Neural progenitor cell (in vitro differentiated cells): Measurements from ENCODE around the gene OR8U1. TPM values are rescaled to one million over a fixed set of nuclear protein-coding genes. Genes with fewer than 3 reads are reported as not detected.

Experiments used
- DNase-seq: peaks from one replicate; pipeline ENCODE4 v3.0.0-alpha.2; 2016; ENCODE audit warnings: low spot score
- H2AFZ ChIP-seq: fragments of 200-600 bp; sonication (generic); replicated peaks from 2 replicates; pipeline ENCODE4 v1.6.1; 2016; ENCODE audit warnings: antibody characterized with exemption
- H3F3A ChIP-seq: fragments of 200-600 bp; sonication (generic); 2 replicates; pipeline ENCODE4 v1.6.1; 2016; ENCODE audit warnings: antibody characterized with exemption, low read depth
- H3K27ac ChIP-seq: fragments of 200-600 bp; sonication (generic); 2 replicates; pipeline ENCODE4 v1.5.1; 2016; ENCODE audit warnings: mild to moderate bottlenecking
- H3K27me3 ChIP-seq: fragments of 200-600 bp; sonication (generic); 2 replicates; pipeline ENCODE4 v1.6.1; 2016; ENCODE audit warnings: mild to moderate bottlenecking, moderate library complexity
- H3K36me3 ChIP-seq: fragments of 200-600 bp; sonication (generic); 2 replicates; pipeline ENCODE4 v1.5.1; 2016
- H3K4me1 ChIP-seq: fragments of 200-600 bp; sonication (generic); 2 replicates; pipeline ENCODE4 v1.6.1; 2016; ENCODE audit warnings: mixed run types
- H3K4me2 ChIP-seq: fragments of 200-600 bp; sonication (generic); 2 replicates; pipeline ENCODE4 v1.6.1; 2016
- H3K4me3 ChIP-seq: fragments of 200-600 bp; sonication (generic); 2 replicates; pipeline ENCODE4 v1.5.1; 2016
- H3K79me2 ChIP-seq: fragments of 200-600 bp; sonication (generic); 2 replicates; pipeline ENCODE4 v1.6.1; 2016; ENCODE audit warnings: low read depth
- H3K9ac ChIP-seq: fragments of 200-600 bp; sonication (generic); 2 replicates; pipeline ENCODE4 v1.6.1; 2016
- H3K9me3 ChIP-seq: fragments of 200-600 bp; sonication (generic); 2 replicates; pipeline ENCODE4 v1.5.1; 2016; ENCODE audit warnings: low read depth
- H4K20me1 ChIP-seq: fragments of 200-600 bp; sonication (generic); 2 replicates; pipeline ENCODE4 v1.6.1; 2016; ENCODE audit warnings: low read depth
- H3K27ac Mint-ChIP-seq: 3 replicates; pipeline ENCODE4 v1.8.0; 2021; ENCODE audit warnings: mixed read lengths
- H3K27me3 Mint-ChIP-seq: 2 replicates; pipeline ENCODE4 v1.8.0; 2022; ENCODE audit warnings: low read depth, mild to moderate bottlenecking, inconsistent platforms, moderate library complexity, mixed read lengths; ENCODE audit not compliant: insufficient read depth
- H3K36me3 Mint-ChIP-seq: 3 replicates; pipeline ENCODE4 v1.8.0; 2021; ENCODE audit warnings: mixed read lengths
- H3K4me1 Mint-ChIP-seq: 3 replicates; pipeline ENCODE4 v1.8.0; 2021; ENCODE audit warnings: mixed read lengths
- H3K4me3 Mint-ChIP-seq: 3 replicates; pipeline ENCODE4 v1.8.0; 2021; ENCODE audit warnings: mild to moderate bottlenecking, moderate library complexity, mixed read lengths
- H3K9me3 Mint-ChIP-seq: 3 replicates; pipeline ENCODE4 v1.8.0; 2020; ENCODE audit warnings: mixed read lengths
- CTCF ChIP-seq: fragments of 200-600 bp; sonication (generic); IDR thresholded peaks from 2 replicates; pipeline ENCODE4 v1.5.1; 2017; ENCODE audit warnings: antibody characterized with exemption, mild to moderate bottlenecking
- EZH2 ChIP-seq: fragments of 200-600 bp; sonication (generic); IDR thresholded peaks from 2 replicates; pipeline ENCODE4 v1.6.1; 2017; ENCODE audit warnings: antibody characterized with exemption, mild to moderate bottlenecking, moderate library complexity
- EZH2phosphoT487 ChIP-seq: fragments of 200-600 bp; sonication (generic); IDR thresholded peaks from 2 replicates; pipeline ENCODE4 v1.6.1; 2017; ENCODE audit warnings: antibody characterized with exemption
- total RNA-seq: library from RNA; depleted of rRNA; stranded (reverse); fragments of >200 nt; gene quantifications from 2 replicates; pipeline ENCODE4 v1.2.3, GENCODE V29; 2015; ENCODE audit warnings: low replicate concordance

OR8U1 gene
- not detected in 2 replicates for total RNA-seq

- peak within 1 kb of the TSS; percentile 32 for H2AFZ ChIP-seq
Measured at GRCh38 chr11:56375324-56375723, at the start of gene OR8U1. Gene OR8U1 (plus strand): TSS chr11:56375624. CDS start chr11:56375624, 0 bp downstream.

GRCh38 chr11:56331861-56332491, 43.4 kb upstream of the OR8U1 start:
- Histone ChIP-seq H3K4me2 (no peak overlapping the region), H4K20me1 (no peaks in the 10 kb centered on the region), H3K36me3 (no peaks in the 10 kb centered on the region), H3K27ac (no peak overlapping the region), H3K9me3 (no peaks in the 10 kb centered on the region), H3K9ac (no peak overlapping the region), H3K27me3 (no peaks in the 10 kb centered on the region), H3K79me2 (no peaks in the 10 kb centered on the region), H2AFZ (no peak overlapping the region), H3F3A (no peaks in the 10 kb centered on the region), H3K4me3 (no peak overlapping the region), H3K4me1 (no peaks in the 10 kb centered on the region)
- Mint-ChIP-seq H3K36me3 (no peaks in the 10 kb centered on the region), H3K4me1 (no peaks in the 10 kb centered on the region), H3K9me3 (no peaks in the 10 kb centered on the region), H3K27me3 (no peaks in the 10 kb centered on the region), H3K4me3 (no peak overlapping the region), H3K27ac (no peak overlapping the region)
- DNase-seq: no peak
- TF ChIP-seq EZH2phosphoT487 (no peak), CTCF (no peak)

More at GRCh38 chr11:56375324-56375723, at the start of gene OR8U1:
- H3K79me2 ChIP-seq: no peaks in the 10 kb centered on the region
- no peaks in the 10 kb centered on the region for H3K9me3 ChIP-seq
- H3K36me3 Mint-ChIP-seq: no peaks in the 10 kb centered on the region
- H4K20me1 ChIP-seq: no peaks in the 10 kb centered on the region
- H3K4me3 Mint-ChIP-seq: no peak within 1 kb of the TSS
- no peak within 1 kb of the TSS for H3K4me2 ChIP-seq
- no peaks in the 10 kb centered on the region for H3K27me3 ChIP-seq
- H3K36me3 ChIP-seq: no peaks in the 10 kb centered on the region
- no peaks in the 10 kb centered on the region for H3K4me1 Mint-ChIP-seq
- no peak for TF ChIP-seq CTCF
- no peak for TF ChIP-seq EZH2phosphoT487
- TF ChIP-seq EZH2: no peak
- no peaks in the 10 kb centered on the region for H3K27me3 Mint-ChIP-seq
- no peaks in the 10 kb centered on the region for H3F3A ChIP-seq
- H3K27ac ChIP-seq: no peak within 1 kb of the TSS
- no peaks in the 10 kb centered on the region for H3K9me3 Mint-ChIP-seq
- H3K9ac ChIP-seq: no peak within 1 kb of the TSS
- no peak within 1 kb of the TSS for H3K4me3 ChIP-seq
- no peak for DNase-seq
- H3K27ac Mint-ChIP-seq: no peak within 1 kb of the TSS
- no peaks in the 10 kb centered on the region for H3K4me1 ChIP-seq

- Histone ChIP-seq H3K27me3 (no peaks in the 10 kb centered on the region), H3K4me1 (no peaks in the 10 kb centered on the region), H3F3A (no peaks in the 10 kb centered on the region), H4K20me1 (no peaks in the 10 kb centered on the region), H3K79me2 (no peaks in the 10 kb centered on the region), H3K36me3 (no peaks in the 10 kb centered on the region), H3K9me3 (no peaks in the 10 kb centered on the region), H3K4me3 (no peak overlapping the region), H3K27ac (no peak overlapping the region), H3K9ac (no peak overlapping the region), H3K4me2 (no peak overlapping the region), H2AFZ (peak overlapping the region; percentile 88)
- no peak for DNase-seq
- H3K27me3 Mint-ChIP-seq: no peaks in the 10 kb centered on the region
- H3K9me3 Mint-ChIP-seq: peaks cover 4% of the 10 kb centered on the region
- no peaks in the 10 kb centered on the region for H3K36me3 Mint-ChIP-seq
- no peaks in the 10 kb centered on the region for H3K4me1 Mint-ChIP-seq
- H3K4me3 Mint-ChIP-seq: no peak overlapping the region
- no peak overlapping the region for H3K27ac Mint-ChIP-seq
- no peak for TF ChIP-seq EZH2
- TF ChIP-seq CTCF: no peak
Measured at GRCh38 chr11:56333156-56333555, 42.3 kb upstream of the OR8U1 start.
